Tibial nerve (tissue), 4 donors: ENCODE measurements around the gene SHISA7. TPM values are rescaled to one million over a fixed set of nuclear protein-coding genes. Genes with fewer than 3 reads are reported as not detected.

ENCODE experiments used
- DNase-seq, 2 donors: peaks; one replicate each; pipeline ENCODE4 v3.0.0-alpha.2; 2019; ENCODE audit warnings: low spot score in 2 of 2
- H3K27ac ChIP-seq, 4 donors: fragments of 200-600 bp; sonication (generic) in 3 of 4; one replicate each; pipeline ENCODE4 v1.5.1; 2017 to 2019; ENCODE audit warnings: mild to moderate bottlenecking in 1 of 4
- H3K27me3 ChIP-seq, 2 donors: fragments of 200-600 bp; sonication (generic) in 1 of 2; one replicate each; pipeline versions ENCODE4 v1.5.1 to v1.6.0; 2017 to 2019
- H3K36me3 ChIP-seq, 3 donors: fragments of 200-600 bp; sonication (generic); one replicate each; pipeline ENCODE4 v1.5.1; 2018 to 2019
- H3K4me1 ChIP-seq, 4 donors: fragments of 200-600 bp; sonication (generic) in 3 of 4; one replicate each; pipeline ENCODE4 v1.5.1; 2017 to 2019
- H3K4me3 ChIP-seq, 4 donors: fragments of 200-600 bp; sonication (generic) in 3 of 4; one replicate each; pipeline ENCODE4 v1.5.1; 2017 to 2019; ENCODE audit warnings: mild to moderate bottlenecking in 1 of 4, moderate library complexity in 1 of 4
- H3K9me3 ChIP-seq, 4 donors: fragments of 200-600 bp; sonication (generic) in 3 of 4; one replicate each; pipeline ENCODE4 v1.5.1; 2017 to 2019
- EP300 ChIP-seq, 2 donors: sonication (generic); formaldehyde crosslinking; IDR thresholded peaks; one replicate each; pipeline ENCODE4 v1.6.1; 2017; ENCODE audit warnings: antibody characterized with exemption in 2 of 2, mild to moderate bottlenecking in 1 of 2
- POLR2A ChIP-seq, 2 donors: fragments of 450-650 bp; IDR thresholded peaks; one replicate each; pipeline ENCODE4 v1.6.1; 2017; ENCODE audit warnings: antibody characterized with exemption in 2 of 2, mild to moderate bottlenecking in 2 of 2, moderate library complexity in 2 of 2
- WGBS, 2 donors: methylation state at CpG; one replicate each; pipeline ENCODE4 v1.1.5; 2018; 5-methylcytosine and 5-hydroxymethylcytosine counted together
- total RNA-seq, 4 donors: library from RNA; depleted of rRNA; stranded (reverse); fragments of >200 nt; gene quantifications; one replicate each; pipeline ENCODE4 v1.1.0, GENCODE V29; 2016
- TF ChIP-seq, protein P1 (sequence below), 5 experiments: fragments of 200-600 bp in 3 of 5; fragments of 450-650 bp in 2 of 5; sonication (generic) in 3 of 5; IDR thresholded peaks; one replicate each; pipeline ENCODE4 v1.5.1; 2016 to 2019; ENCODE audit warnings: antibody characterized with exemption in 5 of 5, mild to moderate bottlenecking in 3 of 5, moderate library complexity in 2 of 5

Gene SHISA7
- total RNA-seq, 4 donors from 2014 or later, result 0.42 to 4.1 (median 2.0) TPM

DNA sequence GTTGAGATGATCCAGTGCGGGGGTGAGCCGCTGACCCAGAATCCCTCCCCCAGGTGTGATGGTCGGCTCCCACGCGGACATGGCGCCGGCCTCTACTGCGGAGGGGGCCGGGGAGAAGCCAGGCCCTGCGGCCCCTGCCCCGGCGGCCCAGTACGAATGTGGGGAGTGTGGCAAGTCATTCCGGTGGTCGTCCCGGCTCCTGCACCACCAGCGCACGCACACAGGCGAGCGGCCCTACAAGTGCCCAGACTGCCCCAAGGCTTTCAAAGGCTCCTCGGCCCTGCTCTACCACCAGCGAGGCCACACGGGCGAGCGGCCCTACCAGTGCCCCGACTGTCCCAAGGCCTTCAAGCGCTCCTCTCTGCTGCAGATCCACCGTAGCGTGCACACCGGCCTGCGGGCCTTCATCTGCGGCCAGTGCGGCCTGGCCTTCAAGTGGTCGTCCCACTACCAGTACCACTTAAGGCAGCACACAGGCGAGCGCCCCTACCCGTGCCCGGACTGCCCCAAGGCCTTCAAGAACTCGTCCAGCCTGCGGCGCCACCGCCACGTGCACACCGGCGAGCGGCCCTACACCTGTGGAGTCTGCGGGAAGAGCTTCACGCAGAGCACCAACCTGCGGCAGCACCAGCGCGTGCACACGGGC is 38.2 kb upstream of the SHISA7 start:
- Histone ChIP-seq H3K4me1 (peaks cover 0 to 42% (median 29%) of the 10 kb centered on the region in 4 donors), H3K4me3 (no peak overlapping the region), H3K27ac (no peak overlapping the region), H3K9me3 (no peaks in the 10 kb centered on the region), H3K36me3 (peaks cover 0 to 31% (median 0%) of the 10 kb centered on the region in 3 donors), H3K27me3 (no peaks in the 10 kb centered on the region)
- TF ChIP-seq POLR2A (IDR thresholded peaks at IDR 0.05) (no peak), EP300 (IDR thresholded peaks at IDR 0.05) (no peak)
- TF ChIP-seq, protein P1, sequence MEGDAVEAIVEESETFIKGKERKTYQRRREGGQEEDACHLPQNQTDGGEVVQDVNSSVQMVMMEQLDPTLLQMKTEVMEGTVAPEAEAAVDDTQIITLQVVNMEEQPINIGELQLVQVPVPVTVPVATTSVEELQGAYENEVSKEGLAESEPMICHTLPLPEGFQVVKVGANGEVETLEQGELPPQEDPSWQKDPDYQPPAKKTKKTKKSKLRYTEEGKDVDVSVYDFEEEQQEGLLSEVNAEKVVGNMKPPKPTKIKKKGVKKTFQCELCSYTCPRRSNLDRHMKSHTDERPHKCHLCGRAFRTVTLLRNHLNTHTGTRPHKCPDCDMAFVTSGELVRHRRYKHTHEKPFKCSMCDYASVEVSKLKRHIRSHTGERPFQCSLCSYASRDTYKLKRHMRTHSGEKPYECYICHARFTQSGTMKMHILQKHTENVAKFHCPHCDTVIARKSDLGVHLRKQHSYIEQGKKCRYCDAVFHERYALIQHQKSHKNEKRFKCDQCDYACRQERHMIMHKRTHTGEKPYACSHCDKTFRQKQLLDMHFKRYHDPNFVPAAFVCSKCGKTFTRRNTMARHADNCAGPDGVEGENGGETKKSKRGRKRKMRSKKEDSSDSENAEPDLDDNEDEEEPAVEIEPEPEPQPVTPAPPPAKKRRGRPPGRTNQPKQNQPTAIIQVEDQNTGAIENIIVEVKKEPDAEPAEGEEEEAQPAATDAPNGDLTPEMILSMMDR (IDR thresholded peaks at IDR 0.05), result no peak
- WGBS, 2 donors, result 87 to 91% methylated on average over 33 to 36 of the region's 52 CpGs
- DNase-seq, result no peak

DNA sequence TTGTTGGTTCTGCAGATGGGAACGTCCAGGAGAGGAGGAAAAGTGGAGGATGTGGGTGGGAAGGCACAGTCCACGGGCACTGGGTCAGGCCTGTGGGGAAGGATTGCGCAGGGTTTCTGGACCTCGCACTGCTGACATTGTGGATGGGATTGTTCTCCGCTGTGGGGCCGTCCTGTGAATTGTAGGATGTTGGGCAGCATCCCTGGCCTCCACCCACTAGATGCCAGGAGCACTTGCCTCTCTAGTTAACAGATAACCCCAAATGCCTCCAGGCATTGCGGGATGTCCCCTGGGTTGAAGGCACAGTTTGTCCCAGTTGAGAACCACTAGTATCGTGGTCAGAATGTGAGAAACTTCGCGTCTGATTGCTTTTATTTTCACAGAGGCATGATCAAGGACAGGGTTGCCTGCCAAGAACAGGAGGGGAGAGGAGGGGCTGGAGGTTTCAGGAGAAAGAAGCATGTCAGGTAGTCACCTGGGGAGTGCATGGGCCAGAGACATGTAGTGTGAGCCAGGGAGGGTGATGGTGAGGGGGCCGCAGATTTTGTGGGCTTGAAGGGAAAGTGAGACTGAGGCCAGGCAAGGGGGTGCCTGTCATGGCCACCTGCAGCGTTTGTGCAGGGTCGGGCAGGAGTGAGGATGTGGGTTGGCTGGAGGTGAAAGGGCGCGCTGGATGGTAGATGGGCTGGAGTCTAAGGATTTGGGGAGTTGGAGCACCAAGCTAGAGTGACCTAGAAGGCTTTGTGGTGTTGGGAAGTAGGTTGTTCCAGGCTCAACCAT is 36.5 kb upstream of the SHISA7 start:
- Histone ChIP-seq H3K36me3 (peaks cover 0 to 31% (median 0%) of the 10 kb centered on the region in 3 donors), H3K4me1 (peaks cover 0 to 41% (median 24%) of the 10 kb centered on the region in 4 donors), H3K9me3 (no peaks in the 10 kb centered on the region), H3K27me3 (no peaks in the 10 kb centered on the region), H3K4me3 (no peak overlapping the region), H3K27ac (no peak overlapping the region)
- DNase-seq, result no peak
- TF ChIP-seq, protein P1 (IDR thresholded peaks at IDR 0.05), result no peak
- no peak for TF ChIP-seq POLR2A (IDR thresholded peaks at IDR 0.05)
- no peak for TF ChIP-seq EP300 (IDR thresholded peaks at IDR 0.05)
- 72 to 73% methylated on average over 14 of the region's 15 CpGs for whole genome bisulfite sequencing, 2 donors

DNA sequence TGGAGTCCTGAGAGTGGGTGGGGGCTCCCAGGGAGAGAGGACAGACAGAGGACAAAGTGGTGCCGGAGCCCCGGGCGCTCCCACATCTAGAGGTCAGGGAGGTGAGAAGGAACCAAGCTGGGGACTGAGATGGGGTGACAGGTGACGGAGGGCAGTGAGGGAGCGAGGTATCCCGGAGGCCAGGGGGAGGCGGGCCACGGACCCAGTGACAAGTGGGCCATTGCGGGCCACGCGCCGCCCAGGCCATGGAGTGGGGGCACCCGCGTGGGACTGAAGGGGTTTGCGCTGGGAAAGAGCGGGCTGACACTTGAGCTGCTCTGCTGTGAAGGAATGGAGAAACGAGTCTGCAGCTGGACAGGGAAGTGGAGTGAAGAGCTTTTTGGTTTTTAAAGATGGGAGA is 35.9 kb upstream of the SHISA7 start:
- TF ChIP-seq, protein P1 (IDR thresholded peaks at IDR 0.05), result no peak
- TF ChIP-seq EP300 (IDR thresholded peaks at IDR 0.05) (no peak), POLR2A (IDR thresholded peaks at IDR 0.05) (no peak)
- H3K4me1 ChIP-seq, result peaks cover 0 to 41% (median 24%) of the 10 kb centered on the region in 4 donors
- no peak for DNase-seq
- WGBS, 2 donors, result 80 to 83% methylated on average over 17 of the region's 17 CpGs
- H3K9me3 ChIP-seq, result no peaks in the 10 kb centered on the region
- H3K4me3 ChIP-seq, result no peak overlapping the region
- H3K36me3 ChIP-seq, result peaks cover 0 to 31% (median 0%) of the 10 kb centered on the region in 3 donors
- H3K27me3 ChIP-seq, result no peaks in the 10 kb centered on the region
- H3K27ac ChIP-seq, result no peak overlapping the region

DNA sequence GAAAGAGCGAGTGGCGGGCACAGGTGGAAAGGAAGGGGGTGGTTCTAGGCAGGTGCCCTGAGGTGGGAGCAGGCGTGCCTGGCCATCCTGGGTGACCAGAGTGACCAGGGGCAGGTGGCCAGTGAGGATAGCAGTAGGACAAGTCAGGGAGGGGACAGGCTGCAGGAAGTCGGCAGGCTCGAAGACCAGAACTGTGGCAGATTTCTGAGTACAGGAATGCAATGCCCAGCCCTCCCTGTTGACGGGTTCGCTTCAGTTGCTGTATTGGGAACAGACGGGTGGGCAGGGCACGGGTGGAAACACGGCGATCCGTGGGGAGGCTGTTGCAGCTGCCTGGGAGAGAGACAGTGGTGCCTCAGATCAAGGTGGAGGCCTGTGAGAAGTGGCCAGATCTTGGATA is 35.3 kb upstream of the SHISA7 start:
- Histone ChIP-seq H3K27me3 (no peaks in the 10 kb centered on the region), H3K36me3 (peaks cover 0 to 26% (median 0%) of the 10 kb centered on the region in 3 donors), H3K27ac (no peak overlapping the region), H3K4me3 (no peak overlapping the region), H3K9me3 (no peaks in the 10 kb centered on the region), H3K4me1 (peaks cover 0 to 45% (median 30%) of the 10 kb centered on the region in 4 donors)
- no peak for TF ChIP-seq EP300 (IDR thresholded peaks at IDR 0.05)
- TF ChIP-seq POLR2A (IDR thresholded peaks at IDR 0.05), result no peak
- TF ChIP-seq, protein P1 (IDR thresholded peaks at IDR 0.05), result no peak
- DNase-seq, result no peak
- WGBS, 2 donors, result 79 to 87% methylated on average over 12 of the region's 12 CpGs

DNA sequence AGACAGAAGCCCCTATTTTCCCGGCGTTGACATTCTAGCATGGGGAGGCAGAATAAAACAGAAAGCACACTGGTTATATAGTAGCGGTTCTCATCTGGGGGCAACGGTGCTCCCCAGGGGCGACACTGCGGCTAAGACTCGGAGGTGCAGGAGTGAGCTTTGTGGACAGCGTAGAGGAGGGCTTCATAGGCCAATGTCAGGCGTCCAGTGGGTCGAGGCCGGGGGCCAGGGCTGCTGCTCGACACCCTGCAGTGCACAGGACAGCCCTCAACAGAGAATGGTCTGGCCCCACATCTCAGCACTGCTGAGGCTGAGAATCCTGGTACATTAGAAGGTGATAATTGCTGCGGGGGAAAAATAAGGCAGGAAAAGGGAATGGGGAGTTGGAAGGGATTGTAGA is 34.8 kb upstream of the SHISA7 start:
- DNase-seq, result no peak
- Histone ChIP-seq H3K4me3 (peak overlapping the region in 1 of 4 donors; percentile 78), H3K27ac (peak overlapping the region in 1 of 4 donors; percentile 99), H3K4me1 (peaks cover 0 to 49% (median 33%) of the 10 kb centered on the region in 4 donors), H3K9me3 (no peaks in the 10 kb centered on the region), H3K36me3 (peaks cover 0 to 22% (median 0%) of the 10 kb centered on the region in 3 donors), H3K27me3 (no peaks in the 10 kb centered on the region)
- 80 to 82% methylated on average over 13 of the region's 13 CpGs for WGBS, 2 donors
- TF ChIP-seq EP300 (IDR thresholded peaks at IDR 0.05) (no peak), POLR2A (IDR thresholded peaks at IDR 0.05) (no peak)
